Kidney (tissue), 14 donors: ENCODE measurements around the gene CD48. TPM values are rescaled to one million over a fixed set of nuclear protein-coding genes. Genes with fewer than 3 reads are reported as not detected.

Experiments used
- DNase-seq, 5 donors: peaks; one replicate each; pipeline ENCODE4 v3.0.0-alpha.2; 2013 to 2020
- FAIRE-seq: peaks from 2 replicates; lab custom pipeline; 2012; peaks lifted over from hg19 to GRCh38; lab: Jason Lieb, UNC
- H3K27ac ChIP-seq, 2 donors: one replicate each; pipeline ENCODE4 v1.7.0; 2013; ENCODE audit warnings: low read depth in 2 of 2, low read length in 2 of 2, inconsistent platforms in 1 of 2
- H3K27me3 ChIP-seq: one replicate; pipeline ENCODE4 v1.7.1; 2013; ENCODE audit warnings: low read length, inconsistent platforms; ENCODE audit not compliant: control insufficient read depth, insufficient read depth
- H3K36me3 ChIP-seq, 3 donors: one replicate each; pipeline versions ENCODE4 v1.7.0 to v1.7.1; 2013; ENCODE audit warnings: low read length in 3 of 3, control low read depth in 1 of 3, inconsistent platforms in 1 of 3; ENCODE audit not compliant: insufficient read depth in 3 of 3, control insufficient read depth in 2 of 3
- H3K4me1 ChIP-seq, 3 donors: one replicate each; pipeline versions ENCODE4 v1.7.0 to v1.7.1; 2013; ENCODE audit warnings: low read length in 3 of 3, inconsistent platforms in 1 of 3, low read depth in 1 of 3; ENCODE audit not compliant: control insufficient read depth in 2 of 3, insufficient read depth in 2 of 3
- H3K4me3 ChIP-seq, 3 donors: one replicate each; pipeline versions ENCODE4 v1.7.0 to v1.8.1; 2013; ENCODE audit warnings: low read length in 3 of 3, control low read depth in 1 of 3, inconsistent platforms in 1 of 3
- H3K9ac ChIP-seq, 3 donors: one replicate each; pipeline versions ENCODE4 v1.7.0 to v1.7.1; 2013; ENCODE audit warnings: low read length in 3 of 3, control low read depth in 1 of 3, inconsistent platforms in 1 of 3
- H3K9me3 ChIP-seq, 3 donors: one replicate each; pipeline versions ENCODE4 v1.7.0 to v1.7.1; 2013; ENCODE audit warnings: low read length in 3 of 3, control low read depth in 1 of 3, inconsistent platforms in 1 of 3; ENCODE audit not compliant: control insufficient read depth in 2 of 3, insufficient read depth in 1 of 3
- CTCF ChIP-seq: IDR thresholded peaks from 3 replicates; pipeline ENCODE4 v1.5.1; 2012; ENCODE audit warnings: mild to moderate bottlenecking, moderate library complexity, borderline replicate concordance; ENCODE audit not compliant: insufficient read depth; ENCODE audit errors: extremely low read depth
- intact Hi-C: fragments of 100-400 bp; cut with DNase I; formaldehyde crosslinking; loops from one replicate; pipeline ENCODE4 v1.11.1; 2022
- polyA plus RNA-seq: library from polyadenylated mRNA; stranded (reverse); fragments of 350-450 nt; fragmentation: Illumina TruSeq; extraction: RNeasy Lipid Tissue Mini Kit (QIAGEN cat#74804); gene quantifications from one replicate; pipeline ENCODE4 v1.2.3, GENCODE V29; 2014; ENCODE audit warnings: low read depth, low replicate concordance; ENCODE audit not compliant: insufficient read depth
- total RNA-seq: library from RNA; stranded (reverse); fragmentation: NEBNext Ultra II Directional; extraction: Animal tissue kit (Norgen Biotek cat#: 25700); gene quantifications from one replicate; pipeline ENCODE4 v1.2.1, GENCODE V29; 2021
- donor health status: control.
- donor health status: control.
- donor health status: control.
- donor health status: control.
- donor health status: control.
- donor health status: DM: yes; HTN: yes; CAD: no.
- donor health status: Normal renal cell carcinoma (clear cell type).

The CD48 gene
- total and polyA plus RNA-seq, 2 donors from 2014 or later = 3.2 to 20.5 TPM

- Histone ChIP-seq H3K9me3 (no peaks in the 10 kb centered on the region), H3K4me1 (no peaks in the 10 kb centered on the region), H3K27ac (no peak overlapping the region), H3K9ac (no peak overlapping the region), H3K4me3 (no peak overlapping the region), H3K27me3 (no peaks in the 10 kb centered on the region), H3K36me3 (no peaks in the 10 kb centered on the region)
- intact Hi-C loops = no loop called here
- DNase-seq (no peak), FAIRE-seq (no peak)
- TF ChIP-seq CTCF = no peak
Observed at GRCh38 chr1:160744199-160744851, 32.7 kb upstream of the CD48 start.

- FAIRE-seq (no peak), DNase-seq (no peak)
- no peak overlapping the region for H3K4me3 ChIP-seq
- H3K9me3 ChIP-seq = no peaks in the 10 kb centered on the region
- no peaks in the 10 kb centered on the region for H3K36me3 ChIP-seq
- intact Hi-C loops = no loop called here
- H3K9ac ChIP-seq = no peak overlapping the region
- H3K4me1 ChIP-seq = no peaks in the 10 kb centered on the region
- no peaks in the 10 kb centered on the region for H3K27me3 ChIP-seq
- TF ChIP-seq CTCF = no peak
- no peak overlapping the region for H3K27ac ChIP-seq
Observed at GRCh38 chr1:160743266-160743665, 31.6 kb upstream of the CD48 start.

- no peaks in the 10 kb centered on the region for H3K9me3 ChIP-seq
- H3K36me3 ChIP-seq = no peaks in the 10 kb centered on the region
- H3K4me1 ChIP-seq = no peaks in the 10 kb centered on the region
- FAIRE-seq (no peak), DNase-seq (no peak)
- intact Hi-C loops = no loop called here
- no peak overlapping the region for H3K4me3 ChIP-seq
- H3K27me3 ChIP-seq = no peaks in the 10 kb centered on the region
- no peak for TF ChIP-seq CTCF
- H3K9ac ChIP-seq = no peak overlapping the region
- H3K27ac ChIP-seq = no peak overlapping the region
Observed at GRCh38 chr1:160742428-160743127, 31.0 kb upstream of the CD48 start.
